ENCODE measurements around the gene GIMD1.

DNA sequence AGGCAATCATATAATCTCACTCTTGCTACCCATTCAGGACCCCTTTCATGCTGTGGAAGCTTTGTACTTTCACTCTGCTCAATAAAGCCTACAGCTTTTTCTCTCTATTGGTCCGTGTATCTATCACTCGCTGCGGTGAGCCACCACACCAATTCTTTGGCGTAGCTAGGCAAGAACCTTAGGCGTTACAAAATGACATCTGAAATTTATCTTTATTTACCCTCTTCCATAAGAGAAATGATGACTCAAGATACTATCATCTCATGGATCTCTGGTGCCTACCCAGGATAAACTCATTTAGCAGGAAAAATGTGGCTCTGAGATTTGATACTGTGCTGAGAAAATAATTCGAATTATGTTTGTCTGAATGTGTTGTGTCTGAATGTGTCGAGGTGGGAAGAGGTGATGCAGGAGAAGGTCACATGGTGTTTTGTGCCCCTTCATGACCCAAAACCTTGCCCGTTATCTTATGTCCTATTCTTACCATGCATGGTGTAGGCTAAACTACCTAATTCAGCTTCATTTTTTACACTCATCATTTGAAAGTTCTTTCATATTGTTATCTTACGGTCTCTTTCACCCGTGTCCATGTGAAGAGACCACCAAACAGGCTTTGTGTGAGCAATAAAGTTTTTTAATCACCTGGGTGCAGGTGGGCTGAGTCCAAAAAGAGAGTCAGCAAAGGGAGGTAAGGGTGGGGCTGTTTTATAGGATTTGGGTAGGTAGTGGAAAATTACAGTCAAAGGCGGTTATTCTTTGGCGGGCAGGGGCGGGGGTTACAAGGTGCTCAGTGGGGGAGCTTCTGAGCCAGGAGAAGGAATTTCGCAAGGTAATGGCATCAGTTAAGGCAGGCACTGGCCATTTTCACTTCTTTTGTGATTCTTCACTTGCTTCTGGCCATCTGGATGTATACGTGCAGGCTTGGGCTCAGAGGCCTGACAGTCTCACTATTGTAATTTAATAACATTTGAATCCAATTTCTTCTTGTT is 41.6 kb upstream of the GIMD1 start:
- TF ChIP-seq PATZ1 (CRISPR knock-in tag; IDR thresholded peaks at IDR 0.05; ENCODE audit: borderline replicate concordance), result no peak
- no peak for TF ChIP-seq ESRRG (CRISPR knock-in tag; IDR thresholded peaks at IDR 0.05)
- TF ChIP-seq CSDC2 (CRISPR knock-in tag; IDR thresholded peaks at IDR 0.05), result no peak
- TF ChIP-seq, protein P1, sequence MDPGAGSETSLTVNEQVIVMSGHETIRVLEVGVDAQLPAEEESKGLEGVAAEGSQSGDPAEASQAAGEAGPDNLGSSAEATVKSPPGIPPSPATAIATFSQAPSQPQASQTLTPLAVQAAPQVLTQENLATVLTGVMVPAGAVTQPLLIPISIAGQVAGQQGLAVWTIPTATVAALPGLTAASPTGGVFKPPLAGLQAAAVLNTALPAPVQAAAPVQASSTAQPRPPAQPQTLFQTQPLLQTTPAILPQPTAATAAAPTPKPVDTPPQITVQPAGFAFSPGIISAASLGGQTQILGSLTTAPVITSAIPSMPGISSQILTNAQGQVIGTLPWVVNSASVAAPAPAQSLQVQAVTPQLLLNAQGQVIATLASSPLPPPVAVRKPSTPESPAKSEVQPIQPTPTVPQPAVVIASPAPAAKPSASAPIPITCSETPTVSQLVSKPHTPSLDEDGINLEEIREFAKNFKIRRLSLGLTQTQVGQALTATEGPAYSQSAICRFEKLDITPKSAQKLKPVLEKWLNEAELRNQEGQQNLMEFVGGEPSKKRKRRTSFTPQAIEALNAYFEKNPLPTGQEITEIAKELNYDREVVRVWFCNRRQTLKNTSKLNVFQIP (CRISPR knock-in tag; IDR thresholded peaks at IDR 0.05; ENCODE audit: borderline replicate concordance, low read depth), result no peak
- no peak for TF ChIP-seq ARNTL (CRISPR knock-in tag; IDR thresholded peaks at IDR 0.05; ENCODE audit: borderline replicate concordance, low read depth)
- TF ChIP-seq GLIS3 (CRISPR knock-in tag; IDR thresholded peaks at IDR 0.05), result no peak
- TF ChIP-seq RARB (CRISPR knock-in tag; IDR thresholded peaks at IDR 0.05), result no peak
